NK-92 treated with Interleukin-12 subunit alpha and Interleukin-12 subunit beta, amount 100 ng/mL, for 24 hours (cell line): Measurements from ENCODE around the gene ADGRF4.

ENCODE experiments used
- DNase-seq: peaks from one replicate; lab custom pipeline; 2025; lab: John Stamatoyannopoulos, UW

Gene ADGRF4

DNA sequence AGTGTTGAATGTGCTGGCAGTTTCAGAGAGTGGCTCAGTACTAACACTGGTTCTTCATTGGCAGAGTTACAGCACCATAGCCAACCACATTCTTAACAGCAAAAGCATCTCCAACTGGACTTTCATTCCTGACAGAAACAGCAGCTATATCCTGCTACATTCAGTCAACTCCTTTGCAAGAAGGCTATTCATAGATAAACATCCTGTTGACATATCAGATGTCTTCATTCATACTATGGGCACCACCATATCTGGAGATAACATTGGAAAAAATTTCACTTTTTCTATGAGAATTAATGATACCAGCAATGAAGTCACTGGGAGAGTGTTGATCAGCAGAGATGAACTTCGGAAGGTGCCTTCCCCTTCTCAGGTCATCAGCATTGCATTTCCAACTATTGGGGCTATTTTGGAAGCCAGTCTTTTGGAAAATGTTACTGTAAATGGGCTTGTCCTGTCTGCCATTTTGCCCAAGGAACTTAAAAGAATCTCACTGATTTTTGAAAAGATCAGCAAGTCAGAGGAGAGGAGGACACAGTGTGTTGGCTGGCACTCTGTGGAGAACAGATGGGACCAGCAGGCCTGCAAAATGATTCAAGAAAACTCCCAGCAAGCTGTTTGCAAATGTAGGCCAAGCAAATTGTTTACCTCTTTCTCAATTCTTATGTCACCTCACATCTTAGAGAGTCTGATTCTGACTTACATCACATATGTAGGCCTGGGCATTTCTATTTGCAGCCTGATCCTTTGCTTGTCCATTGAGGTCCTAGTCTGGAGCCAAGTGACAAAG, 17.0 kb upstream of the ADGRF4 start:
- no peak for DNase-seq

DNA sequence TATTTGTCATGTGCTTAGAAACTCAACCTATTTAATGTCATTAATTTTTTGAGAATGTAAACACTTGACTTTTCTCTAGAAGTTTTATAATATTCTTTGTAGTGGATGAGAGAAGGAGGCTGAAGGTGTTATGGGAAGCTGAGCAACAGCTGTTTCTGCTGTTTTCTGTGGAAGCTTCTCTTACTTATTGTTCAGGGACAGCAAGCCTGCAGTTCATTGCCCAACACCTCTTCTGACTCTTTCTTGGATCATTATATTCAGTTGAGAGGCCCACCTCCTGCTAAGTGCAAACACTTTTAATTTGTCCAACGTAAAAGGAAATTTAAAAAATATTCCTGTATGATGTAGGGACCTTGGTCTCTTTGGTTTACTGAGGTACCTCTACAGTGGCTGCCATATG, 12.0 kb upstream of the ADGRF4 start:
- no peak for DNase-seq

DNA sequence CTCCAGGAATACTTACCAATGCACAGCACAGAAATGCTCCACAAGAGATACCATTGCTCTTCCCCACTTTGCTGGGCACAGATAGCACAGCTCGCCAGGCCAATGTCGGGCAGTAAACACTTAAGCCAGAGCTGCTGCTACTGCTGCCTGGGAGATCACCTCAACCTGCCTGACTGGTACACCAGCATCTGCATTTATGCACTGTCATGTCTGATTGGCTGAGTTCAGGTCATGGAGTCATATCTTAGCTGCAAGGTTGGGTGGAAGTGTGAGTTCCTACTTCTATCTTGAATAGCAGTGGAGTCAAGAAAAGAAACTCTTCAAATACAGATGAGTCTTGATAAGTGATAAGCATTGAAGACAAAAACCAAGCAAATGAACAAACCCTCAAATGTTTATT, 10.9 kb upstream of the ADGRF4 start:
- DNase-seq = no peak

DNA sequence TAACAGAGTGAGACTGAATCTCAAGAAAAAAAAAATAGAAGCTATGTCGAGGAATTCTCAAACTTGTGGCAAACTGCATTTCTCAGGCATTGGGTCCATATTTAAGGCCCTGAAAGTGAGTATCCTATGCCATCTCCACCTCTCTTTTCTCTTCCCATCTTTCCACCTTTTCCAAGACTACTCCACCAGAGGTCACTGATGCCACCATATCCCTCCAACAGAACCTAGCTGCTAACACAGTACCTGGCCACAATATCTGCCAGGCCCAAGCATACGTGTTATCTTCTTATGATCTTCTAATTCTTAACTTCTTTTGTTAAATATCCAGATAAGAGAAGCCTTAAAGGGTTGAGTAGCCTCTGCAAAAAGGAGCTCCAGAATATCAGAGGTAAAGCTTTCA, 8.2 kb upstream of the ADGRF4 start:
- no peak for DNase-seq

DNA sequence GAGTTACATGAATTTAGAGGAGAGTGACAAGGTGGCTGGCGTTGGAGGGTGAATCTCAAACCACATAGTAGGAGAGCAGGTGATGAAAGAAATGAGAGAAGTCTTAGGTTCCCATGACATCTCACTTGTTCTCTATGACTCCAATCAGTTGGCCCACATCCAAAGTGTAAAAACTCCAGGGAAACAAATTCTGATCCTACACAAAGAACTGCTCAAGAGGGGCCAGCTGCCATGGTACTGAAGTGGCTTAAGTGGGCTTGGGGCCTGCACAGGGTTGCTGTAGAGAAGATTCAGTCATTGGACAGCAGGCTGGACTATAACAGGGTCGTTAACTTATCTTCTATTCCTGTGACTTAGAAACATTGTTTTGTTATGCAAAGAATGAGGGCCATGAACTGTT, 7.6 kb upstream of the ADGRF4 start:
- DNase-seq = no peak

DNA sequence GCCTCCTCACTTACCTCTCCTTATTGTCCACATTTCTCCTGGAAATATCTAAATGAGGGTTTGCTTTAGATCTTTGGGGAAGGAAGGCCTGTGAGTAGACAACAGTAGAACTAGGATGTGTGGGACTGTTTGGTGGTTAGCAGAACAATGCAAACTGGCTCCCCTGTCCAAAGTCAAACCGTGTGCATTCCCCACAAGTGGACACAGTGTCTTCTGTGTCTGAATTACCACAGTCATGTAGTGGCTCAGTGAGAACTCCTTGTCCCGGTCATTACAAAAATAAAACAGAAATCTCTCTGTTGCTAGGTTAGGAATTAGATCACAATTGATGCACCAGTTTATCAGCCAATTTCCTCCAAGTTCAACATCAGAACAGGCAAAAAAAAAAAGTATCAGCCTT, 455 bp upstream of the ADGRF4 start:
- no peak for DNase-seq

DNA sequence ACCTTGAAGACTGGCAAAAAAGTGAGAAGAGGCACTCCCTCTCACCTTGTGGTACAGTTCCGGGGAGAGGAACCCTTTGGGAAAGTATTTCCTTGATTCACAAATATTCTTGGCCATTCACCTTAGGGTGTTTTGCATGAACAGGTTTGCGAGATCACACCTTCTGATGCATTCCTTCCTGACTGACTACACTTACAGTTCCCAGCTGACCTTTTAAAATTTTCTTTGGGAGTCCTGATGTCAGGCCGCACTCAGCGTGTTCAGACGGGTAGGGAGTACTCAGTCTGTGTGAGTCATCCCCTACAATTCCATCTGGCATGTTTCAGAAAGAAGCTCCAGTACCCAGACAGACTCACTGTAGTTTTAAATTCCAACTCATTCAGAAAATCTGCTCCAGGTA, 1.7 kb downstream of the ADGRF4 start:
- DNase-seq = no peak

DNA sequence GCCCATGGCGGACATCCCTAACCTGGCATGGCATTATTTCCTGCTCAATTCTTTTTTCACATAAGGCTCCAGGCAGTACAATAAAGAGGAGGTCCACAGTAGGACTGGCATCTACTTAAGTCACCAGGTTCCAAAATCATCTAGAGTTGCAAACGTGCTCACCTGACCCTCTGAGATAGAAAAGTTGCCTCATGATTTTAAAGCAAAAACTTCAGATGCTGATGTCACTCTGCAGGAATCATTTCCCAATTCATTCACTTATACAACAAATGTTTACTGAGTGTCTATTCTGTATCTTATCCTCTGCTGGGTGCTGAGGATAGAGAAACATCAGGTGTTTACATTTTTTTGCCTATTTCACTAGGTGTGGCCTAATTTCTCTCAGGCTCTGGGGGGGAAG, 2.2 kb downstream of the ADGRF4 start:
- DNase-seq = no peak

DNA sequence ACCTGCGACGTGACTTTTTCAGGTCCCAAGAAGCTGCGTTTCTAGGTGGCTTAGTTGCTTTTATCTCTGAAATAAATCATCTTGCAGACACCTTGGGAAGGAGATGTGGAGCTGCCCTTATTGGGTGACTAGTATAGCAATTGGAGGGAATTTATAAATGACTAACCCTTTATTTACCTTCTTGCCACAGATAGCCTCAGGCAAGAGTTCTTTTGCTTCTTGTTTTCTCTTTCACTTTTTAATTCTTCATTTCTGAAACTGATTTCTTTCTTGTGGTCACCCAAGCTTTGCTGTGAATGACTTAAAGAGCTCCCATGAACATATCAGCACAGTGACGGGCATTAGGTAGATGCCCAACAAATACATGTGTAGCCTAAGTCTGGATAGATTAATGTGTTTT, 3.0 kb downstream of the ADGRF4 start:
- DNase-seq = no peak

DNA sequence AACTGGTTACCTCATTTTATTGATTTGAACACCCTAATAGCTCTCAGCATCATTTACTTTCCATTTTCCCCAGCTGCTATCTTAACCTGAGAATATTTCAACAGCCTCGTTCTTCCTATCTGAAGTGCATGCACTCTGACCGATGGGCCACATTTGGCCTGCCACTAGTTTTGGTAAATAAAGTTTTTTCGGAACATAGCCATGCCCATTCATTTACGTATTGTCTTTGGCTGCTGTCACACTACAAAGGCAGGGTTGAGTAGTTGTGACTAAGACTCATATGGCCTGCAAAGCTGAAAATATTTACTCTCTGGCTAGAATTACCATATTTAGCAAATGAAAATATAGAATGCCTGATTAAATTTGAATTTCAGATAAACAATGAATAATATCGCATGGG, 10.8 kb downstream of the ADGRF4 start:
- no peak for DNase-seq

DNA sequence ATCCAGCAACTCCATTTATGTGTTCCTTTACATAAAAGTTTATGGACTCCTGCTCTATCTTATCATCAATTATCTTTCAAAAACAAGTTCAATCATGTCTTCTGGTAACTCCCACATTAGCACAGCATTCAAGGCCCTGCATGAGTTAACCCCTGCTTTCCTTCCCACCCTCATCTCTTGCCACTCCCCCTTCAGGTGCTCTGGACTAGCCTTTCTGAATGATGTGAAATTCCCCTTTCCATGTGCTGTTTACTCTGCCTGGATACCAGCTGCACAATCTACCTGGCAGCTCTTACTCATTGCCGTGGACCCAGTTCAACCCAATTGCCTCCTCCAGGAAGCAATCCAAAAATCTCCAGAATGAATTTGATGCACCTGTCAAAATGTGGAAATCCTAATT, 11.9 kb downstream of the ADGRF4 start:
- DNase-seq = no peak

DNA sequence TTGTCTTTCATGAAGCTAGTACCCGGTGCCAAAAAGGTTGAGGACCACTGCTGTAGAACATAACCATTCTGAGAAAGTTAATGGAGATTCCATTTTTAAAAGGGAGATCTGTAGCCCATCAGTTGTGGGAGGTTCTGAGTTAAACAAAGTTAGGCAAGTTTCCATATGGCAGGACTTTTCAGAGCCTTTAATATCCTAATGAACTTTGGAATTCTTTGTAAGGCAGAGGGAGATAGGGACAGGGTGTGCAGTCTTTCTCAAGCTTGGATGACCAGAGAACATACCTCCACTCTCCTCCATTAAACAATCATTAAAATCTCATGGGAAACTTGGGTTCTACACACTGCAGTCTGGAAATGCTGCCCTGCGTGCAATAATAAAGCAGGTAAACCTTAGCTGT, 14.8 kb downstream of the ADGRF4 start:
- no peak for DNase-seq

DNA sequence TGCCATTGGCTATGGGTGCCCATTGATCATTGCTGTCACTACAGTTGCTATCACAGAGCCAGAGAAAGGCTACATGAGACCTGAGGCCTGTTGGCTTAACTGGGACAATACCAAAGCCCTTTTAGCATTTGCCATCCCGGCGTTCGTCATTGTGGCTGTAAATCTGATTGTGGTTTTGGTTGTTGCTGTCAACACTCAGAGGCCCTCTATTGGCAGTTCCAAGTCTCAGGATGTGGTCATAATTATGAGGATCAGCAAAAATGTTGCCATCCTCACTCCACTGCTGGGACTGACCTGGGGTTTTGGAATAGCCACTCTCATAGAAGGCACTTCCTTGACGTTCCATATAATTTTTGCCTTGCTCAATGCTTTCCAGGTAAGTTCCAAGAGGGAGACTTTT, 16.4 kb downstream of the ADGRF4 start:
- no peak for DNase-seq

DNA sequence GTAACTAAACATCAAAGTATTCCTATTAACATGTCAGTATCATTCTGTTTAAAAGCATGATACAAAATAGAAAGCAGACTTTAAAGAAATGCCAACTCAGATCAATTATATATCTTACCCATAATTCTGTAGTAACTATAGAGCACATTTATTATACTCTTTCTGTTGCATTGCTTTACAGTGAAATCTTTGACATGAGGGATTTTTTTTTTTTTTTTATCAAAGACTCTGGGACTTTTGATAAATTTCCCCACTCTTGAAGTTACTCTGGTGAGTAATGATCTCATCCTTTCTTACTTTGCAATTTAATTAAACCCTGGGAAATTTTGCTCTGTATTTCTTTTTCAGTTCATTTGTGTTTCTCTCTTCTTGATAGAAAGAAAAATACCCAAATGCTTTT, 17.4 kb downstream of the ADGRF4 start:
- DNase-seq = no peak

DNA sequence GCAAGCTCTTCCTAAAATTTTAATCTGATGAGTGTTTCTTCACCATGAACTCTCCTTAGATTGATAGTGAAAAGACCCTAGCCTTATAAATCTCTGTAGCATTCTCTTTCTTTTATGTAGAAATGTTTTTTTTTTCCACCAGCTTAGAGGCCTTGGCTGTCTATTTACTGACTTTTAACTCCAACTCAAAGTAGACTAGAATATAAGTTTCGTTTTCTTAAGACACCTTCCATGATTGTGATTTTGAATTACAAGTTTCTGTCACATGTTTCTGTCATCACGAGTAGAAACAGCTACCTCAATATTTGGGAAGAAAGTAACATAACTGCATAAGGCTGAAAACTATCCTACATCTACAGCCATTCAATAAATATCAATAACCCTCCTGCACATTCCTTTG, 17.8 kb downstream of the ADGRF4 start:
- no peak for DNase-seq

DNA sequence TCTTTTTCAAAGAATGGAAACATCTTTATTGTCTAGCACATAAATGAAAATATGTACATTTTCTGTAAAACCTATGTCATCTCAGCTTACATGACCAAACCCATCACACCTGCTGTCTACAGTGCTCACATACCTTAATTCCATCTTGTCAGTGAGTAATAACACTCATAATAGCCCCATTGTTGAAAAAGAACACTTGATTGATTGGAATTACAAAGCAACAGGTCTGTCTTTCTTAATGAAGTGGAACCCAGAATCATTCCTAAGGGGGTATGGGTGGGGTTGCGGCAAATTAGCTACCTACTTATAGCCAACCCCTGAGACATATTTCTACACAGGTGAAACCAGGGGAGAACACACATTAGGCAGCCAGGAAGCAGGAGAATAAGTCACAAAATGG, 20.2 kb downstream of the ADGRF4 start:
- DNase-seq = no peak

DNA sequence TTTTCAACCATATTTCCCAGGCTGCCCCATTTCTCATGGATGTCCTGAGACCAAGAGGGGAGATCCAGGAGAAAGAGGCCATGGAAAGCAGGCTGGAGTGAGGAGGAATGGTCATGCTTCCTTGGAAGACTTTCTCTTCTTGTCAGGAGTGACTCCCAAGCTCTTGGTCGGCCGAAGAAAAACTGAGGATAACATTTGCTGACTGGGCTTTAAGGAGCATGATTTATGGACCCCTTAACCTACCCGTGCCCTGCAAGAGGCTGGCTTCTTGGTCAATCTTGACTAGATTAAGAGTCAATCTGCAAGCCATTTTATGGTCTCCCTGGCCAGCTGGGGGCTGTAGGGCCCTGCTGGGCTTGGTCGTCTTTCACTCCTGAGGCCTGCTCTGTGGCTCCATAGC, 22.8 kb downstream of the ADGRF4 start:
- no peak for DNase-seq

DNA sequence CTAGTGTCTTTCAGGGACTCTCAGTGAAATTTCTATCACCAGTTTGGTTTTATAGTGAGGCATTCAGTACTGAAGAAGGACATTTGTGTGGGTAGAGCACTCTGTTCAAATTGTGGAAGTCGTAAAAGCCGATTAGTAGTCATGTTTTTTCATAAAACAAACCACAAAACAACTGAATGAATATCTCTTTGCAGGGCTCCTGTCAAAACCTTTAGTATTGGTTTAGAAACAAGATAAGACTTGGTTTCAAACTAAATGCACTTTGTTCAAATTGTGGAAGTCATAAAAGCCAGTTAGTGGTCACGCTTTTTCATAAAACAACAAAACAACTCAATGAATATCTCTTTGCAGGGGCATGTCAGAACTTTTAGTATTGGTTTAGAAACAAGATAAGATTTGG, 23.8 kb downstream of the ADGRF4 start:
- DNase-seq = no peak

DNA sequence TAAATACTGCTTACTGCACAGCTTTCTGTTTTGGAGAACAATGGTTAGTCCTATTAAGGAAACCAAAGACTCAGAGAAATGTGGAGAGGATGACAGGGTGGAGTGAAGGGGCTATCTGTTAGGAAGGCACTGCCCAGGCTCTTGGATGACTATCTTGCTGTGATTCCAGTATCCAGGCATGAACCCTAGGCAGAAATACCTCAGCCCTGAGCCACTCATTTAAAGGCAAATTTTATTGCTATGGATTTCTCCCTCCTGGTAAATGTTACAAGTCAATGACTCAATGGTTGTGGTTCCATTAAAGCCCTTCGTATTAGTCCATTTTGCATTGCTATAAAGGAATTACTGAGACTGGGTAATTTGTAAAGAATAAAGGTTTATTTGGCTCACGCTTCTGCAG, 25.9 kb downstream of the ADGRF4 start:
- DNase-seq = no peak

DNA sequence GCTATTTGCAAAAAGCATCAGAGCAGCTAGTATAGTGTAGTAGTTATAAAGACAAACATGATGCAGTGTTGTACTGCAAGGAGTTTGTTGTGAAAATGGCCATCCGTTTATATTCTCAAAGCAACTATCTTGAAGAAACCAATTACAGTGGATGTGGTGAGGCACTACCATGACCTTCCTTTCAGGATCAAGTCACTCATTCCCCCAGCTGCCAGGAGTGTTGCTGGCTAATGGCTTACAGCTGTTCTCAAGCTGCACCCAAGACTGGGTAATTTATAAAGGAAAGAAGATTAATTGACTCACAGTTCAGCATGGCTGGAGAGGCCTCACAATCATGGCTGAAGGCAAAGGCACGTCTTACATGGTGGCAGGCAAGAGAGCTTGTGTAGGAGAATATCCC, 29.0 kb downstream of the ADGRF4 start:
- DNase-seq = no peak

DNA sequence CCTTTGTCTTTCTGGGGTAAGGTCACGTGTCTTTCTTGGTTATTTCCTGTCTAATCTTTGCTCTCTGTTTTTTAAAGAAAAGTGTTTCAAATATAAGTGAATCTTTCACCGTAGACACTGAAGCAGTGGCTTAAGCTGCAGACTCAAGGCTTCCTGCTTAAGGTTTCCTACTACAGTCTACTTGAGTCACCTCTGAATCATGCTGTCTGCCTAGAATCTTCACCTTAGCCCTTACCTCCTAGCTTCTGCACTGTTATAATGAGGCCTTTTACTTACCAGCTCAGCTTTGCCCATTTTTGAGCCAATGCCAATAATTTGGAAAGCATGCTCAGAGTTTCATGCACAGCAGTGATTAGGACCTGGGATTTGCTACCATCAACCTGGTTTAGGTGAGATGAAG, 30.6 kb downstream of the ADGRF4 start:
- DNase-seq = no peak

DNA sequence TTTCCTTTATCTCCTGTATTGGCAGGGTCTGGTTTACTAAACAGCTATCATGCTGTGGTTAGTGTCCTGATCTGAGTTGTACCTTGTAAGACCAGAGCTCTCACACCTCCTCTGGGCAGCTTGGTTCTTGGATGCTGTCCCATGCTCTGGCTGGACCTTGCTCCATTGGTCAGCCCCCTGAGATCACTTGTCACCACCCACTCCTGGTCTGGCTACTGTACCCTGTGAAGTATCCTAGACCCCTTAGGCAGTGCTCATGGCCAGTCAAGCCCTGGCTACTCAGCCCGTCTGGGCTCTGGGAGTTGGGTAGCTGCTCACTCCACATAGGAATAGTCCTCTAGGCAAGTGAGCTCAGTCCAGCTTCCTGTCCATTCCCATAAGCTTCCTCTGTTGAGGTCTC, 31.1 kb downstream of the ADGRF4 start:
- no peak for DNase-seq

DNA sequence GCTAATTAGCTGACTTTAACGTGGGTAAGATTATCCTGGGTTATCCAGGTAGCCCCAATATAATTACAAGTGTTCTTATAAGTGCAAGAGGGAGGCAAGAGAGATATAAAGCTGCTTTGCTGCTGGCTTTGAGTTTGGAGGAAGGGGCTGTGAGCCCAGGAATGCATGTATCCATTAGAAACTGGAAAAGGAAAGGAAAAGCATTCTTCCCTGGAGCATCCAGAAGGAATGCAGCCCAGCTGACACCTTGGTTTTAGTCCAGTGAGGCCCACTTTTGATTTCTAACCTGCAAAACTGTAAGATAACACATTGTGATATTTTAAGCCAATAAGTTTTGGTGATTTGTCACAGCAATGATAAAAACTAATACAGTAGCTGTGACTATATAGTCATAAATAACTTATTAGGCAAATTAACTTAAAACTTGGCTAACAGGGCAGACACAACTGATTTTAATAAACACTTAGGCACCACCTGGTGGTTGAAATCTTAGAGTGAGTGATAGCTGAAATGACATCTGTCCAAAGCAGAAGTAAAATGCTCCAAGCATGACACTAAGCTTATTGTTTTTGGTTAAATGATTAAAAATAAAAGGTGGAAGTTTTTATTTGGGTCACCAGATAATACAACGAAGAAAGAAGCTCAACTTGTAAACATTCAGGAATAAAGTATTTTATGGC, 35.6 kb downstream of the ADGRF4 start:
- DNase-seq = no peak
